ENCODE results near the gene OPCML. TPM values are rescaled to one million over a fixed set of nuclear protein-coding genes. Genes with fewer than 3 reads are reported as not detected.

OPCML gene
- total and polyA plus RNA-seq, 2 experiments from 2014 or later: 1.2 to 4.4 TPM

DNA sequence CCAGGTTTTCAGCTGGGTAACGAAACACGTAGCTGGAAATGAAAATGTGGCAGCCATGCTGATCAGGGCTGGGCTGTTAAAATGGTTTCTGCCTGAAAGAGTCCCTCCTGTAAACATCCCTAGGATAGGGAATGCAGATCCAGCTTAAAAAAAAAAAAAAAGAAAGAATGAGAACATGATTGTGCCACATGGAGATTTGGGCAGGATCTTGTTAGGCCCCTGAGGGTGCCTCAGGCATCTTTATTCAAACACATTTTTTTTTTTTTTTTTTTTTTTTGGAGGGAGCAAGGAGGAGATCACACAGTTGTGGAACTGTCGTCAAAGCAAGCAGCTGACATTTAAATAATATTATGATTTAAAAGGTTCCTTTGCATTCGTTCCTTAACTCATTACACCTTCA lies 900.3 kb downstream of the OPCML start:
- Histone ChIP-seq H3F3A (replicated peaks; ENCODE audit: low read depth) (no peaks in the 10 kb centered on the region), H3K36me3 (ENCODE audit: insufficient read depth) (no peaks in the 10 kb centered on the region), H4K20me1 (replicated peaks; ENCODE audit: insufficient read depth) (no peaks in the 10 kb centered on the region), H3K9me2 (ENCODE audit: insufficient read depth) (no peaks in the 10 kb centered on the region), H3K4me2 (no peak overlapping the region), H3K27me3 (ENCODE audit: insufficient read depth) (no peaks in the 10 kb centered on the region), H3K4me3 (no peak overlapping the region), H3K4me1 (ENCODE audit: insufficient read depth) (no peaks in the 10 kb centered on the region), H3K27ac (ENCODE audit: low read depth) (no peak overlapping the region), H2AFZ (no peak overlapping the region), H3K79me2 (replicated peaks; ENCODE audit: insufficient read depth) (no peaks in the 10 kb centered on the region)
- TF ChIP-seq ZNF114 (CRISPR knock-in tag; IDR thresholded peaks at IDR 0.05) (no peak), ZNF331 (CRISPR knock-in tag; IDR thresholded peaks at IDR 0.05; ENCODE audit: low read depth) (no peak), NANOG (IDR thresholded peaks at IDR 0.05; ENCODE audit: borderline replicate concordance) (no peak), STAT1 (IDR thresholded peaks at IDR 0.05; ENCODE audit: unreplicated experiment) (no peak), EZH2 (IDR thresholded peaks at IDR 0.05; ENCODE audit: low read depth, unreplicated experiment) (no peak), JUNB (IDR thresholded peaks at IDR 0.05; ENCODE audit: unreplicated experiment) (no peak), POLR2AphosphoS5 (IDR thresholded peaks at IDR 0.05; ENCODE audit: low read depth) (no peak), REST (IDR thresholded peaks at IDR 0.05; ENCODE audit: unreplicated experiment) (no peak), CTCF (conservative IDR thresholded peaks at IDR 0.05; ENCODE audit: low read depth in 2 of 2) (no peak), CREB1 (CRISPR knock-in tag; IDR thresholded peaks at IDR 0.05; ENCODE audit: low read depth) (no peak), EZH2phosphoT487 (IDR thresholded peaks at IDR 0.05; ENCODE audit: unreplicated experiment) (no peak), ETS1 (IDR thresholded peaks at IDR 0.05) (no peak)
- TF ChIP-seq, protein P1, sequence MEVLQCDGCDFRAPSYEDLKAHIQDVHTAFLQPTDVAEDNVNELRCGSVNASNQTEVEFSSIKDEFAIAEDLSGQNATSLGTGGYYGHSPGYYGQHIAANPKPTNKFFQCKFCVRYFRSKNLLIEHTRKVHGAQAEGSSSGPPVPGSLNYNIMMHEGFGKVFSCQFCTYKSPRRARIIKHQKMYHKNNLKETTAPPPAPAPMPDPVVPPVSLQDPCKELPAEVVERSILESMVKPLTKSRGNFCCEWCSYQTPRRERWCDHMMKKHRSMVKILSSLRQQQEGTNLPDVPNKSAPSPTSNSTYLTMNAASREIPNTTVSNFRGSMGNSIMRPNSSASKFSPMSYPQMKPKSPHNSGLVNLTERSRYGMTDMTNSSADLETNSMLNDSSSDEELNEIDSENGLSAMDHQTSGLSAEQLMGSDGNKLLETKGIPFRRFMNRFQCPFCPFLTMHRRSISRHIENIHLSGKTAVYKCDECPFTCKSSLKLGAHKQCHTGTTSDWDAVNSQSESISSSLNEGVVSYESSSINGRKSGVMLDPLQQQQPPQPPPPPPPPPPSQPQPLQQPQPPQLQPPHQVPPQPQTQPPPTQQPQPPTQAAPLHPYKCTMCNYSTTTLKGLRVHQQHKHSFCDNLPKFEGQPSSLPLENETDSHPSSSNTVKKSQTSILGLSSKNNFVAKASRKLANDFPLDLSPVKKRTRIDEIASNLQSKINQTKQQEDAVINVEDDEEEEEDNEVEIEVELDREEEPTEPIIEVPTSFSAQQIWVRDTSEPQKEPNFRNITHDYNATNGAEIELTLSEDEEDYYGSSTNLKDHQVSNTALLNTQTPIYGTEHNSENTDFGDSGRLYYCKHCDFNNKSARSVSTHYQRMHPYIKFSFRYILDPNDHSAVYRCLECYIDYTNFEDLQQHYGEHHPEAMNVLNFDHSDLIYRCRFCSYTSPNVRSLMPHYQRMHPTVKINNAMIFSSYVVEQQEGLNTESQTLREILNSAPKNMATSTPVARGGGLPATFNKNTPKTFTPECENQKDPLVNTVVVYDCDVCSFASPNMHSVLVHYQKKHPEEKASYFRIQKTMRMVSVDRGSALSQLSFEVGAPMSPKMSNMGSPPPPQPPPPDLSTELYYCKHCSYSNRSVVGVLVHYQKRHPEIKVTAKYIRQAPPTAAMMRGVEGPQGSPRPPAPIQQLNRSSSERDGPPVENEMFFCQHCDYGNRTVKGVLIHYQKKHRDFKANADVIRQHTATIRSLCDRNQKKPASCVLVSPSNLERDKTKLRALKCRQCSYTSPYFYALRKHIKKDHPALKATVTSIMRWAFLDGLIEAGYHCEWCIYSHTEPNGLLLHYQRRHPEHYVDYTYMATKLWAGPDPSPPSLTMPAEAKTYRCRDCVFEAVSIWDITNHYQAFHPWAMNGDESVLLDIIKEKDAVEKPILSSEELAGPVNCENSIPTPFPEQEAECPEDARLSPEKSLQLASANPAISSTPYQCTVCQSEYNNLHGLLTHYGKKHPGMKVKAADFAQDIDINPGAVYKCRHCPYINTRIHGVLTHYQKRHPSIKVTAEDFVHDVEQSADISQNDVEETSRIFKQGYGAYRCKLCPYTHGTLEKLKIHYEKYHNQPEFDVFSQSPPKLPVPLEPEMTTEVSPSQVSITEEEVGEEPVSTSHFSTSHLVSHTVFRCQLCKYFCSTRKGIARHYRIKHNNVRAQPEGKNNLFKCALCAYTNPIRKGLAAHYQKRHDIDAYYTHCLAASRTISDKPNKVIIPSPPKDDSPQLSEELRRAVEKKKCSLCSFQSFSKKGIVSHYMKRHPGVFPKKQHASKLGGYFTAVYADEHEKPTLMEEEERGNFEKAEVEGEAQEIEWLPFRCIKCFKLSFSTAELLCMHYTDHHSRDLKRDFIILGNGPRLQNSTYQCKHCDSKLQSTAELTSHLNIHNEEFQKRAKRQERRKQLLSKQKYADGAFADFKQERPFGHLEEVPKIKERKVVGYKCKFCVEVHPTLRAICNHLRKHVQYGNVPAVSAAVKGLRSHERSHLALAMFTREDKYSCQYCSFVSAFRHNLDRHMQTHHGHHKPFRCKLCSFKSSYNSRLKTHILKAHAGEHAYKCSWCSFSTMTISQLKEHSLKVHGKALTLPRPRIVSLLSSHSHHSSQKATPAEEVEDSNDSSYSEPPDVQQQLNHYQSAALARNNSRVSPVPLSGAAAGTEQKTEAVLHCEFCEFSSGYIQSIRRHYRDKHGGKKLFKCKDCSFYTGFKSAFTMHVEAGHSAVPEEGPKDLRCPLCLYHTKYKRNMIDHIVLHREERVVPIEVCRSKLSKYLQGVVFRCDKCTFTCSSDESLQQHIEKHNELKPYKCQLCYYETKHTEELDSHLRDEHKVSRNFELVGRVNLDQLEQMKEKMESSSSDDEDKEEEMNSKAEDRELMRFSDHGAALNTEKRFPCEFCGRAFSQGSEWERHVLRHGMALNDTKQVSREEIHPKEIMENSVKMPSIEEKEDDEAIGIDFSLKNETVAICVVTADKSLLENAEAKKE (CRISPR knock-in tag; IDR thresholded peaks at IDR 0.05): no peak
- DNase-seq (ENCODE audit: low spot score) (no peak), ATAC-seq (no peak)
- peaks cover 4% of the 10 kb centered on the region for H3K27me3 Mint-ChIP-seq (ENCODE audit: insufficient read depth, low read depth, poor library complexity)
- H3K4me3 Mint-ChIP-seq: no peak overlapping the region
- H3K4me1 Mint-ChIP-seq: peaks cover 10% of the 10 kb centered on the region; the same call in 2 of the 3 replicates
- no peaks in the 10 kb centered on the region for H3K36me3 Mint-ChIP-seq (ENCODE audit: low read depth)
- H3K9me3 Mint-ChIP-seq: peaks cover 3% of the 10 kb centered on the region; the same call in 1 of the 3 replicates
- H3K27ac Mint-ChIP-seq: no peak overlapping the region

All from GM23338 (cell line).